ENCODE measurements around the gene GALNT11.

DNA sequence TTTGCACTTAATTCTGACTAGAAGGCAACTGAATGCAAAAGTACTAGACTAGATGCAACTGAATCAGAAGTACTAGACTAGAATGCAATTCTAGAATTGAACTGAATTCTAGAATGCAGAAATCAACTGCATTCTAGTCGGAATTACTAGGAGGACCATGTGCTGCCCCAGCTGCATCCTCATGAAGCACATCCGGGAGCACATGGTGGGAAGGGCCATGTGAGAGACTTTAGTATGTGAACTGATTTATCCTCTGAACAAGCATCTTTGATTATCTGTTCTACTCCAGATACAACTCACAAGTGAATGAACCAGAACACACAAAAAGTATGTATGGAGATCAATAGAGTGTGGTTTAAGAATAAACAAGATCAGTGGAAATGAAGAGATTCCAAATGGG, 115.1 kb downstream of the GALNT11 start:
- TF ChIP-seq CTCF (IDR thresholded peaks at IDR 0.05) (no peak), BHLHE40 (IDR thresholded peaks at IDR 0.05; ENCODE audit: low read depth, low read length) (no peak), EHF (CRISPR knock-in tag; IDR thresholded peaks at IDR 0.05) (no peak), SMC3 (IDR thresholded peaks at IDR 0.05) (no peak), CBX8 (IDR thresholded peaks at IDR 0.05) (no peak), ESRRA (IDR thresholded peaks at IDR 0.05; ENCODE audit: borderline replicate concordance, low read length) (no peak)

All from A549 (cell line).